GM23338 (cell line): ENCODE data around the gene SIVA1. TPM values are rescaled to one million over a fixed set of nuclear protein-coding genes. Genes with fewer than 3 reads are reported as not detected.

Experiments used
- ATAC-seq: fragments of 200-7000 bp; cut with Tn5 transposase; 3 replicates; pipeline ENCODE4 v1.9.1; 2020
- DNase-seq: peaks from one replicate; pipeline ENCODE4 v3.0.0-alpha.2; 2015; ENCODE audit warnings: low spot score
- H2AFZ ChIP-seq: fragments of 200-600 bp; sonication (generic); 2 replicates; pipeline ENCODE4 v1.8.0; 2016; ENCODE audit warnings: antibody characterized with exemption, mild to moderate bottlenecking, moderate library complexity
- H3F3A ChIP-seq: fragments of 200-600 bp; sonication (generic); replicated peaks from 2 replicates; pipeline ENCODE4 v1.8.0; 2017; ENCODE audit warnings: antibody characterized with exemption, mixed run types, low read depth
- H3K27ac ChIP-seq: fragments of 200-600 bp; sonication (generic); 2 replicates; pipeline ENCODE4 v1.6.1; 2016; ENCODE audit warnings: low read depth
- H3K27me3 ChIP-seq: fragments of 200-600 bp; sonication (generic); 2 replicates; pipeline ENCODE4 v1.8.0; 2016; ENCODE audit warnings: mild to moderate bottlenecking, mixed run types, moderate library complexity; ENCODE audit not compliant: insufficient read depth
- H3K36me3 ChIP-seq: fragments of 200-600 bp; sonication (generic); 2 replicates; pipeline ENCODE4 v1.8.0; 2016; ENCODE audit warnings: mild to moderate bottlenecking; ENCODE audit not compliant: insufficient read depth
- H3K4me1 ChIP-seq: fragments of 200-600 bp; sonication (generic); 2 replicates; pipeline ENCODE4 v1.8.0; 2016; ENCODE audit warnings: mild to moderate bottlenecking, moderate library complexity; ENCODE audit not compliant: insufficient read depth
- H3K4me2 ChIP-seq: fragments of 200-600 bp; sonication (generic); 2 replicates; pipeline ENCODE4 v1.7.1; 2017; ENCODE audit warnings: mixed run types
- H3K4me3 ChIP-seq: fragments of 200-600 bp; sonication (generic); 2 replicates; pipeline ENCODE4 v1.6.1; 2016; ENCODE audit warnings: mixed run types
- H3K79me2 ChIP-seq: fragments of 200-600 bp; sonication (generic); replicated peaks from 2 replicates; pipeline ENCODE4 v1.8.0; 2017; ENCODE audit warnings: mild to moderate bottlenecking; ENCODE audit not compliant: insufficient read depth
- H3K9me2 ChIP-seq: fragments of 200-600 bp; sonication (generic); 2 replicates; pipeline ENCODE4 v1.8.0; 2017; ENCODE audit not compliant: insufficient read depth
- H4K20me1 ChIP-seq: fragments of 200-600 bp; sonication (generic); replicated peaks from 2 replicates; pipeline ENCODE4 v1.8.0; 2017; ENCODE audit warnings: mild to moderate bottlenecking; ENCODE audit not compliant: insufficient read depth
- H3K27ac Mint-ChIP-seq: 2 replicates; pipeline ENCODE4 v1.8.0; 2020; ENCODE audit warnings: inconsistent platforms, mild to moderate bottlenecking, moderate library complexity, mixed read lengths
- H3K27me3 Mint-ChIP-seq: 3 replicates; pipeline ENCODE4 v1.8.0; 2022; ENCODE audit warnings: low read depth, mild to moderate bottlenecking, moderate library complexity, mixed read lengths, inconsistent platforms; ENCODE audit not compliant: insufficient read depth, poor library complexity
- H3K36me3 Mint-ChIP-seq: 3 replicates; pipeline ENCODE4 v1.8.0; 2021; ENCODE audit warnings: low read depth, mild to moderate bottlenecking, inconsistent platforms, moderate library complexity, mixed read lengths
- H3K4me1 Mint-ChIP-seq: 3 replicates; pipeline ENCODE4 v1.8.0; 2020; ENCODE audit warnings: mild to moderate bottlenecking, inconsistent platforms, mixed read lengths
- H3K4me3 Mint-ChIP-seq: 3 replicates; pipeline ENCODE4 v1.8.0; 2021; ENCODE audit warnings: moderate library complexity, mild to moderate bottlenecking, inconsistent platforms, mixed read lengths
- H3K9me3 Mint-ChIP-seq: 3 replicates; pipeline ENCODE4 v1.8.0; 2020; ENCODE audit warnings: moderate library complexity, mild to moderate bottlenecking, inconsistent platforms, mixed read lengths
- CREB1 ChIP-seq: fragments of 250-450 bp; sonication (Bioruptor Pico); IDR thresholded peaks from 2 replicates; pipeline ENCODE4 v1.5.0; 2020; ENCODE audit warnings: low read depth, mild to moderate bottlenecking, moderate library complexity
- EZH2 ChIP-seq: fragments of 200-600 bp; sonication (generic); IDR thresholded peaks from one replicate; pipeline ENCODE4 v1.8.0; 2017; ENCODE audit warnings: antibody characterized with exemption, mild to moderate bottlenecking, low read depth; ENCODE audit not compliant: unreplicated experiment
- EZH2phosphoT487 ChIP-seq: fragments of 200-600 bp; sonication (generic); IDR thresholded peaks from one replicate; pipeline ENCODE4 v1.8.1; 2018; ENCODE audit warnings: antibody characterized with exemption; ENCODE audit not compliant: unreplicated experiment
- JUNB ChIP-seq: IDR thresholded peaks from one replicate; pipeline ENCODE4 v1.6.1; 2016; ENCODE audit warnings: antibody characterized with exemption; ENCODE audit not compliant: unreplicated experiment
- NANOG ChIP-seq: IDR thresholded peaks from 2 replicates; pipeline ENCODE4 v1.6.1; 2016; ENCODE audit warnings: antibody characterized with exemption, borderline replicate concordance
- POLR2AphosphoS5 ChIP-seq: IDR thresholded peaks from 2 replicates; pipeline ENCODE4 v1.6.1; 2016; ENCODE audit warnings: antibody characterized with exemption, low read depth
- STAT1 ChIP-seq: IDR thresholded peaks from one replicate; pipeline ENCODE4 v1.6.1; 2016; ENCODE audit warnings: antibody characterized with exemption; ENCODE audit not compliant: unreplicated experiment
- ZNF114 ChIP-seq: fragments of 250-450 bp; sonication (Bioruptor Pico); IDR thresholded peaks from 2 replicates; pipeline ENCODE4 v1.5.0; 2020; ENCODE audit warnings: mild to moderate bottlenecking, moderate library complexity
- ZNF331 ChIP-seq: fragments of 250-450 bp; sonication (Bioruptor Pico); IDR thresholded peaks from 2 replicates; pipeline ENCODE4 v1.5.0; 2020; ENCODE audit warnings: low read depth, mild to moderate bottlenecking, moderate library complexity
- polyA plus RNA-seq: library from polyadenylated mRNA; unstranded; fragments of >200 nt; fragmentation: Nextera tagmentation; extraction: Ambion mirVana; gene quantifications from 2 replicates; pipeline ENCODE4 v1.2.1, GENCODE V29; 2016
- total RNA-seq: library from RNA; depleted of rRNA; stranded (reverse); fragments of >200 nt; shearing (Covaris generic); gene quantifications from 2 replicates; pipeline ENCODE4 v1.2.3, GENCODE V29; 2014
- TF ChIP-seq, protein P1 (sequence below): fragments of 250-450 bp; sonication (Bioruptor Pico); IDR thresholded peaks from 2 replicates; pipeline ENCODE4 v1.5.0; 2020; ENCODE audit warnings: mild to moderate bottlenecking, moderate library complexity
- TF ChIP-seq, protein P2 (sequence below): IDR thresholded peaks from 2 replicates; pipeline ENCODE4 v1.6.1; 2016; ENCODE audit warnings: antibody characterized with exemption
- TF ChIP-seq, protein P3 (sequence below), 2 experiments: fragments of 200-600 bp in 1 of 2; sonication (generic) in 1 of 2; conservative IDR thresholded peaks; 2 replicates each; pipeline versions ENCODE4 v1.5.1 to v1.6.1; 2016 to 2017; ENCODE audit warnings: antibody characterized with exemption in 2 of 2, low read depth in 2 of 2, mild to moderate bottlenecking in 2 of 2, moderate library complexity in 1 of 2
- TF ChIP-seq, protein P4 (sequence below): IDR thresholded peaks from one replicate; pipeline ENCODE4 v1.6.1; 2018; ENCODE audit warnings: antibody characterized with exemption; ENCODE audit not compliant: unreplicated experiment

Gene SIVA1
- total and polyA plus RNA-seq, 2 experiments from 2014 or later: 215 to 392 TPM

DNA sequence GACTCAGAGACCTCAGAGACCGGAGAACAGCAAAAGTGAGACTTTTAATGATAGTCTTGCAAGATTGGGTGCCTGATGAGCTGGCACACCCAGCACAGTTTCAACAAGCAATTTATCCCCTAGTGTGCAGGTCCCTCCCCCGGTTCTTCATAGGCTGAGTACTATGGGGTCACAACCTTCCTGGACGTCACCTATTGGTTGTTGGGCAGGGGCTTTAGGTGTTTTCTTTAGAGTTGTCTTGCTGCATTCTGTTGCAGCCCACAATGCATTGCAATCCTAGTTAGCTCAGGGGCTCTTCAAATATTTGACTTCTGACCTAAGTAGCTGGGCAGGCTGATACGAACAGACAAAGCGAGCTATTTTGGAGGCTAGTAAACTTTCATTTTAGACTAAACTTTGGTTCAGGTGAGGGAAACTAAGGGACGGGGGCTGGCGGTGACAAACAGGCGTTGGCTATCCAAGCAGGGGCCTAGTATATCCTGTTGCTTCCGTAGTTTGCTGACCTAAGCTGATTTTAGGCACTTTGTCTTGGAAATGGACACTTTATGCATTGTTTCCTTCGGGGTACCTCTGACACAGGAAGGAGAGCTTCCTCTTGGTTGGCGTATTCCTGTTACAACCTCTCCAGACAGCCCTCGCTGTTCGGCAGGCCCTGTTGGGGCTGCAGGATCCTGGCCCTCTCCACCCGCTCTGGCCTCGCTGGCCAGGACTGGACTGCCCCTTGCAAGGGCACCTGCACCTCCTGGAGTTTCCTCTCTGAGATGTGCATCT, 14.1 kb downstream of the SIVA1 start:
- Histone ChIP-seq H3K27me3 (no peaks in the 10 kb centered on the region), H3F3A (peaks cover 9% of the 10 kb centered on the region; the same call in 1 of the 2 replicates), H3K79me2 (no peaks in the 10 kb centered on the region), H3K4me3 (no peak overlapping the region), H3K4me2 (no peak overlapping the region), H2AFZ (no peak overlapping the region), H3K9me2 (no peaks in the 10 kb centered on the region; the same call in 1 of the 2 replicates), H4K20me1 (0 out of 2 replicates have a peak, but pooled peaks cover 6% of the 10 kb centered on the region), H3K36me3 (0 out of 2 replicates have a peak, but pooled peaks cover 5% of the 10 kb centered on the region), H3K4me1 (peaks cover 11% of the 10 kb centered on the region), H3K27ac (no peak overlapping the region)
- Mint-ChIP-seq H3K4me1 (peaks cover 17% of the 10 kb centered on the region), H3K27me3 (peaks cover 3% of the 10 kb centered on the region), H3K9me3 (peaks cover 12% of the 10 kb centered on the region), H3K27ac (no peak overlapping the region), H3K4me3 (peak overlapping the region; percentile 59), H3K36me3 (peaks cover 50% of the 10 kb centered on the region)
- TF ChIP-seq CREB1 (CRISPR knock-in tag) (no peak), POLR2AphosphoS5 (no peak), STAT1 (no peak), NANOG (no peak), EZH2 (no peak), ZNF114 (CRISPR knock-in tag) (no peak), EZH2phosphoT487 (no peak), JUNB (no peak), ZNF331 (CRISPR knock-in tag) (no peak)
- TF ChIP-seq, protein P1, sequence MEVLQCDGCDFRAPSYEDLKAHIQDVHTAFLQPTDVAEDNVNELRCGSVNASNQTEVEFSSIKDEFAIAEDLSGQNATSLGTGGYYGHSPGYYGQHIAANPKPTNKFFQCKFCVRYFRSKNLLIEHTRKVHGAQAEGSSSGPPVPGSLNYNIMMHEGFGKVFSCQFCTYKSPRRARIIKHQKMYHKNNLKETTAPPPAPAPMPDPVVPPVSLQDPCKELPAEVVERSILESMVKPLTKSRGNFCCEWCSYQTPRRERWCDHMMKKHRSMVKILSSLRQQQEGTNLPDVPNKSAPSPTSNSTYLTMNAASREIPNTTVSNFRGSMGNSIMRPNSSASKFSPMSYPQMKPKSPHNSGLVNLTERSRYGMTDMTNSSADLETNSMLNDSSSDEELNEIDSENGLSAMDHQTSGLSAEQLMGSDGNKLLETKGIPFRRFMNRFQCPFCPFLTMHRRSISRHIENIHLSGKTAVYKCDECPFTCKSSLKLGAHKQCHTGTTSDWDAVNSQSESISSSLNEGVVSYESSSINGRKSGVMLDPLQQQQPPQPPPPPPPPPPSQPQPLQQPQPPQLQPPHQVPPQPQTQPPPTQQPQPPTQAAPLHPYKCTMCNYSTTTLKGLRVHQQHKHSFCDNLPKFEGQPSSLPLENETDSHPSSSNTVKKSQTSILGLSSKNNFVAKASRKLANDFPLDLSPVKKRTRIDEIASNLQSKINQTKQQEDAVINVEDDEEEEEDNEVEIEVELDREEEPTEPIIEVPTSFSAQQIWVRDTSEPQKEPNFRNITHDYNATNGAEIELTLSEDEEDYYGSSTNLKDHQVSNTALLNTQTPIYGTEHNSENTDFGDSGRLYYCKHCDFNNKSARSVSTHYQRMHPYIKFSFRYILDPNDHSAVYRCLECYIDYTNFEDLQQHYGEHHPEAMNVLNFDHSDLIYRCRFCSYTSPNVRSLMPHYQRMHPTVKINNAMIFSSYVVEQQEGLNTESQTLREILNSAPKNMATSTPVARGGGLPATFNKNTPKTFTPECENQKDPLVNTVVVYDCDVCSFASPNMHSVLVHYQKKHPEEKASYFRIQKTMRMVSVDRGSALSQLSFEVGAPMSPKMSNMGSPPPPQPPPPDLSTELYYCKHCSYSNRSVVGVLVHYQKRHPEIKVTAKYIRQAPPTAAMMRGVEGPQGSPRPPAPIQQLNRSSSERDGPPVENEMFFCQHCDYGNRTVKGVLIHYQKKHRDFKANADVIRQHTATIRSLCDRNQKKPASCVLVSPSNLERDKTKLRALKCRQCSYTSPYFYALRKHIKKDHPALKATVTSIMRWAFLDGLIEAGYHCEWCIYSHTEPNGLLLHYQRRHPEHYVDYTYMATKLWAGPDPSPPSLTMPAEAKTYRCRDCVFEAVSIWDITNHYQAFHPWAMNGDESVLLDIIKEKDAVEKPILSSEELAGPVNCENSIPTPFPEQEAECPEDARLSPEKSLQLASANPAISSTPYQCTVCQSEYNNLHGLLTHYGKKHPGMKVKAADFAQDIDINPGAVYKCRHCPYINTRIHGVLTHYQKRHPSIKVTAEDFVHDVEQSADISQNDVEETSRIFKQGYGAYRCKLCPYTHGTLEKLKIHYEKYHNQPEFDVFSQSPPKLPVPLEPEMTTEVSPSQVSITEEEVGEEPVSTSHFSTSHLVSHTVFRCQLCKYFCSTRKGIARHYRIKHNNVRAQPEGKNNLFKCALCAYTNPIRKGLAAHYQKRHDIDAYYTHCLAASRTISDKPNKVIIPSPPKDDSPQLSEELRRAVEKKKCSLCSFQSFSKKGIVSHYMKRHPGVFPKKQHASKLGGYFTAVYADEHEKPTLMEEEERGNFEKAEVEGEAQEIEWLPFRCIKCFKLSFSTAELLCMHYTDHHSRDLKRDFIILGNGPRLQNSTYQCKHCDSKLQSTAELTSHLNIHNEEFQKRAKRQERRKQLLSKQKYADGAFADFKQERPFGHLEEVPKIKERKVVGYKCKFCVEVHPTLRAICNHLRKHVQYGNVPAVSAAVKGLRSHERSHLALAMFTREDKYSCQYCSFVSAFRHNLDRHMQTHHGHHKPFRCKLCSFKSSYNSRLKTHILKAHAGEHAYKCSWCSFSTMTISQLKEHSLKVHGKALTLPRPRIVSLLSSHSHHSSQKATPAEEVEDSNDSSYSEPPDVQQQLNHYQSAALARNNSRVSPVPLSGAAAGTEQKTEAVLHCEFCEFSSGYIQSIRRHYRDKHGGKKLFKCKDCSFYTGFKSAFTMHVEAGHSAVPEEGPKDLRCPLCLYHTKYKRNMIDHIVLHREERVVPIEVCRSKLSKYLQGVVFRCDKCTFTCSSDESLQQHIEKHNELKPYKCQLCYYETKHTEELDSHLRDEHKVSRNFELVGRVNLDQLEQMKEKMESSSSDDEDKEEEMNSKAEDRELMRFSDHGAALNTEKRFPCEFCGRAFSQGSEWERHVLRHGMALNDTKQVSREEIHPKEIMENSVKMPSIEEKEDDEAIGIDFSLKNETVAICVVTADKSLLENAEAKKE (CRISPR knock-in tag): no peak
- TF ChIP-seq, protein P2, sequence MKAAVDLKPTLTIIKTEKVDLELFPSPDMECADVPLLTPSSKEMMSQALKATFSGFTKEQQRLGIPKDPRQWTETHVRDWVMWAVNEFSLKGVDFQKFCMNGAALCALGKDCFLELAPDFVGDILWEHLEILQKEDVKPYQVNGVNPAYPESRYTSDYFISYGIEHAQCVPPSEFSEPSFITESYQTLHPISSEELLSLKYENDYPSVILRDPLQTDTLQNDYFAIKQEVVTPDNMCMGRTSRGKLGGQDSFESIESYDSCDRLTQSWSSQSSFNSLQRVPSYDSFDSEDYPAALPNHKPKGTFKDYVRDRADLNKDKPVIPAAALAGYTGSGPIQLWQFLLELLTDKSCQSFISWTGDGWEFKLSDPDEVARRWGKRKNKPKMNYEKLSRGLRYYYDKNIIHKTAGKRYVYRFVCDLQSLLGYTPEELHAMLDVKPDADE: no peak
- TF ChIP-seq, protein P3, sequence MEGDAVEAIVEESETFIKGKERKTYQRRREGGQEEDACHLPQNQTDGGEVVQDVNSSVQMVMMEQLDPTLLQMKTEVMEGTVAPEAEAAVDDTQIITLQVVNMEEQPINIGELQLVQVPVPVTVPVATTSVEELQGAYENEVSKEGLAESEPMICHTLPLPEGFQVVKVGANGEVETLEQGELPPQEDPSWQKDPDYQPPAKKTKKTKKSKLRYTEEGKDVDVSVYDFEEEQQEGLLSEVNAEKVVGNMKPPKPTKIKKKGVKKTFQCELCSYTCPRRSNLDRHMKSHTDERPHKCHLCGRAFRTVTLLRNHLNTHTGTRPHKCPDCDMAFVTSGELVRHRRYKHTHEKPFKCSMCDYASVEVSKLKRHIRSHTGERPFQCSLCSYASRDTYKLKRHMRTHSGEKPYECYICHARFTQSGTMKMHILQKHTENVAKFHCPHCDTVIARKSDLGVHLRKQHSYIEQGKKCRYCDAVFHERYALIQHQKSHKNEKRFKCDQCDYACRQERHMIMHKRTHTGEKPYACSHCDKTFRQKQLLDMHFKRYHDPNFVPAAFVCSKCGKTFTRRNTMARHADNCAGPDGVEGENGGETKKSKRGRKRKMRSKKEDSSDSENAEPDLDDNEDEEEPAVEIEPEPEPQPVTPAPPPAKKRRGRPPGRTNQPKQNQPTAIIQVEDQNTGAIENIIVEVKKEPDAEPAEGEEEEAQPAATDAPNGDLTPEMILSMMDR (conservative IDR thresholded peaks at IDR 0.05; ENCODE audit: low read depth in 2 of 2): no peak
- TF ChIP-seq, protein P4, sequence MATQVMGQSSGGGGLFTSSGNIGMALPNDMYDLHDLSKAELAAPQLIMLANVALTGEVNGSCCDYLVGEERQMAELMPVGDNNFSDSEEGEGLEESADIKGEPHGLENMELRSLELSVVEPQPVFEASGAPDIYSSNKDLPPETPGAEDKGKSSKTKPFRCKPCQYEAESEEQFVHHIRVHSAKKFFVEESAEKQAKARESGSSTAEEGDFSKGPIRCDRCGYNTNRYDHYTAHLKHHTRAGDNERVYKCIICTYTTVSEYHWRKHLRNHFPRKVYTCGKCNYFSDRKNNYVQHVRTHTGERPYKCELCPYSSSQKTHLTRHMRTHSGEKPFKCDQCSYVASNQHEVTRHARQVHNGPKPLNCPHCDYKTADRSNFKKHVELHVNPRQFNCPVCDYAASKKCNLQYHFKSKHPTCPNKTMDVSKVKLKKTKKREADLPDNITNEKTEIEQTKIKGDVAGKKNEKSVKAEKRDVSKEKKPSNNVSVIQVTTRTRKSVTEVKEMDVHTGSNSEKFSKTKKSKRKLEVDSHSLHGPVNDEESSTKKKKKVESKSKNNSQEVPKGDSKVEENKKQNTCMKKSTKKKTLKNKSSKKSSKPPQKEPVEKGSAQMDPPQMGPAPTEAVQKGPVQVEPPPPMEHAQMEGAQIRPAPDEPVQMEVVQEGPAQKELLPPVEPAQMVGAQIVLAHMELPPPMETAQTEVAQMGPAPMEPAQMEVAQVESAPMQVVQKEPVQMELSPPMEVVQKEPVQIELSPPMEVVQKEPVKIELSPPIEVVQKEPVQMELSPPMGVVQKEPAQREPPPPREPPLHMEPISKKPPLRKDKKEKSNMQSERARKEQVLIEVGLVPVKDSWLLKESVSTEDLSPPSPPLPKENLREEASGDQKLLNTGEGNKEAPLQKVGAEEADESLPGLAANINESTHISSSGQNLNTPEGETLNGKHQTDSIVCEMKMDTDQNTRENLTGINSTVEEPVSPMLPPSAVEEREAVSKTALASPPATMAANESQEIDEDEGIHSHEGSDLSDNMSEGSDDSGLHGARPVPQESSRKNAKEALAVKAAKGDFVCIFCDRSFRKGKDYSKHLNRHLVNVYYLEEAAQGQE: no peak
- ATAC-seq (no peak), DNase-seq (no peak)
